GM19395 (cell line): Measurements from ENCODE around the gene SV2C.
"Not testable (repeated sequence)": the region's sequence is repeated elsewhere in the genome, so short reads cannot be mapped to it uniquely, and the experiment has no call there.

Experiments used
- ATAC-seq: cut with Tn5 transposase; IDR thresholded peaks from one replicate; pipeline ENCODE4 v1.9.1; 2021; ENCODE audit warnings: mild to moderate bottlenecking, moderate library complexity; ENCODE audit not compliant: unreplicated experiment

SV2C gene

GRCh38 chr5:76334574-76334973 lies 251.4 kb downstream of the SV2C start:
- no peak for ATAC-seq

GRCh38 chr5:76335451-76335850 lies 252.3 kb downstream of the SV2C start:
- ATAC-seq, result not testable (repeated sequence)

GRCh38 chr5:76336253-76336809 lies 253.1 kb downstream of the SV2C start:
- ATAC-seq, result not testable (repeated sequence)

- no peak for ATAC-seq
These were observed 254.8 kb downstream of the SV2C start for GRCh38 chr5:76337953-76338451.

GRCh38 chr5:76339919-76340318 lies 256.7 kb downstream of the SV2C start:
- no peak for ATAC-seq

GRCh38 chr5:76341651-76342334 lies 258.6 kb downstream of the SV2C start:
- no peak for ATAC-seq

GRCh38 chr5:76342474-76342873 lies 259.3 kb downstream of the SV2C start:
- ATAC-seq, result no peak

GRCh38 chr5:76345582-76345981 lies 262.4 kb downstream of the SV2C start:
- ATAC-seq, result no peak

- ATAC-seq, result peak; percentile 45
These were observed 268.0 kb downstream of the SV2C start for GRCh38 chr5:76351176-76351575.

GRCh38 chr5:76351577-76351976 lies 268.4 kb downstream of the SV2C start:
- peak; percentile 99 for ATAC-seq

GRCh38 chr5:76356887-76357286 lies 273.7 kb downstream of the SV2C start:
- ATAC-seq, result no peak

- ATAC-seq, result no peak
These were observed 280.4 kb downstream of the SV2C start for GRCh38 chr5:76363352-76364225.

GRCh38 chr5:76364226-76364589 lies 281.0 kb downstream of the SV2C start:
- no peak for ATAC-seq

GRCh38 chr5:76365561-76365960 lies 282.4 kb downstream of the SV2C start:
- ATAC-seq, result no peak

- no peak for ATAC-seq
These were observed 283.4 kb downstream of the SV2C start for GRCh38 chr5:76366596-76366995.

- no peak for ATAC-seq
These were observed 284.6 kb downstream of the SV2C start for GRCh38 chr5:76367623-76368371.

- ATAC-seq, result no peak
These were observed 285.8 kb downstream of the SV2C start for GRCh38 chr5:76368941-76369340.

- ATAC-seq, result not testable (repeated sequence)
These were observed 286.5 kb downstream of the SV2C start for GRCh38 chr5:76369668-76370067.

- no peak for ATAC-seq
These were observed 288.8 kb downstream of the SV2C start for GRCh38 chr5:76371960-76372322.

- ATAC-seq, result no peak
These were observed 289.3 kb downstream of the SV2C start for GRCh38 chr5:76372323-76373054.
